Measurements from ENCODE around the gene TBC1D25.

The TBC1D25 gene

DNA sequence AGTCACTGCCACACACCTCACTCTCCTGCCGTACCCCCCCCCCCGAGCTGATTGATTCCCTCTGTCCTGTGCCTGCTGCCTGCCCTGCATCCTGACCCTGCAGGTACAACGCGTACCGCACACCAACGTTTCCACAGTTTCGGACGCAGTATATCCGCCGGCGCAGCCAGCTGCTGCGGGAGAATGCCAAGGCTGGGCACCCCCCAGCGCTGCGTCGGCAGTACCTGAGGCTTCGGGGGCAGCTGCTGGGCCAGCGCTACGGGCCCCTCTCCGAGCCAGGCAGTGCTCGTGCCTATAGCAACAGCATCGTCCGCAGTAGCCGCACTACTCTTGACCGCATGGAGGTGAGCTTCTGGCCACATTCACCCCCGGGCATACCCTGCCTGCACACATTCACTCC lies 59.1 kb downstream of the TBC1D25 start:
- Histone ChIP-seq H3K36me3 (ENCODE audit: control insufficient read depth in 2 of 2, insufficient read depth in 1 of 2, low read length in 2 of 2) (peaks cover 0 to 46% of the 10 kb centered on the region in 2 experiments), H3K4me1 (ENCODE audit: control insufficient read depth, insufficient read depth, low read length) (peaks cover 3% of the 10 kb centered on the region; the same call in 1 of the 2 replicates), H3K4me3 (ENCODE audit: low read depth, low read length) (no peak overlapping the region), H3K27ac (ENCODE audit: extremely low read depth, low read depth, low read length) (no peak overlapping the region), H3K9me3 (ENCODE audit: control insufficient read depth, insufficient read depth, low read depth, low read length) (no peaks in the 10 kb centered on the region)
- ChIA-PET CTCF (interaction anchor here (0.7 kb wide), 2 partner anchors 358 to 1717 kb away, joined by 6 to 8 read pairs; no protein-coding TSS in a partner anchor), POLR2A (interaction anchor here (0.6 to 1.6 kb wide), 5 partner anchors 20 to 573 kb away, joined by 3 to 4 read pairs (median 3); partner anchors contain the start of genes PLP2, PQBP1 and RBM3)
- TF ChIP-seq, protein P1, sequence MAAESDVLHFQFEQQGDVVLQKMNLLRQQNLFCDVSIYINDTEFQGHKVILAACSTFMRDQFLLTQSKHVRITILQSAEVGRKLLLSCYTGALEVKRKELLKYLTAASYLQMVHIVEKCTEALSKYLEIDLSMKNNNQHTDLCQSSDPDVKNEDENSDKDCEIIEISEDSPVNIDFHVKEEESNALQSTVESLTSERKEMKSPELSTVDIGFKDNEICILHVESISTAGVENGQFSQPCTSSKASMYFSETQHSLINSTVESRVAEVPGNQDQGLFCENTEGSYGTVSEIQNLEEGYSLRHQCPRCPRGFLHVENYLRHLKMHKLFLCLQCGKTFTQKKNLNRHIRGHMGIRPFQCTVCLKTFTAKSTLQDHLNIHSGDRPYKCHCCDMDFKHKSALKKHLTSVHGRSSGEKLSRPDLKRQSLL (tag by site-specific recombination; IDR thresholded peaks at IDR 0.05), result no peak
- TF ChIP-seq ZNF354C (tag by site-specific recombination; IDR thresholded peaks at IDR 0.05; ENCODE audit: borderline replicate concordance, low read depth) (no peak), ZNF473 (tag by site-specific recombination; IDR thresholded peaks at IDR 0.05) (no peak), ZNF423 (tag by site-specific recombination; IDR thresholded peaks at IDR 0.05) (no peak), ZNF324 (tag by site-specific recombination; IDR thresholded peaks at IDR 0.05) (no peak), ZNF558 (tag by site-specific recombination; IDR thresholded peaks at IDR 0.05) (no peak), ZFHX2 (tag by site-specific recombination; conservative IDR thresholded peaks at IDR 0.05) (no peak), GLI2 (tag by site-specific recombination; IDR thresholded peaks at IDR 0.05; ENCODE audit: borderline replicate concordance, low read depth) (no peak), ZNF677 (tag by site-specific recombination; IDR thresholded peaks at IDR 0.05) (no peak), ZNF174 (tag by site-specific recombination; IDR thresholded peaks at IDR 0.05) (no peak), ZNF394 (tag by site-specific recombination; IDR thresholded peaks at IDR 0.05; ENCODE audit: borderline replicate concordance) (no peak), ZNF302 (tag by site-specific recombination; IDR thresholded peaks at IDR 0.05; ENCODE audit: low read depth) (no peak)
- TF ChIP-seq, protein P2, sequence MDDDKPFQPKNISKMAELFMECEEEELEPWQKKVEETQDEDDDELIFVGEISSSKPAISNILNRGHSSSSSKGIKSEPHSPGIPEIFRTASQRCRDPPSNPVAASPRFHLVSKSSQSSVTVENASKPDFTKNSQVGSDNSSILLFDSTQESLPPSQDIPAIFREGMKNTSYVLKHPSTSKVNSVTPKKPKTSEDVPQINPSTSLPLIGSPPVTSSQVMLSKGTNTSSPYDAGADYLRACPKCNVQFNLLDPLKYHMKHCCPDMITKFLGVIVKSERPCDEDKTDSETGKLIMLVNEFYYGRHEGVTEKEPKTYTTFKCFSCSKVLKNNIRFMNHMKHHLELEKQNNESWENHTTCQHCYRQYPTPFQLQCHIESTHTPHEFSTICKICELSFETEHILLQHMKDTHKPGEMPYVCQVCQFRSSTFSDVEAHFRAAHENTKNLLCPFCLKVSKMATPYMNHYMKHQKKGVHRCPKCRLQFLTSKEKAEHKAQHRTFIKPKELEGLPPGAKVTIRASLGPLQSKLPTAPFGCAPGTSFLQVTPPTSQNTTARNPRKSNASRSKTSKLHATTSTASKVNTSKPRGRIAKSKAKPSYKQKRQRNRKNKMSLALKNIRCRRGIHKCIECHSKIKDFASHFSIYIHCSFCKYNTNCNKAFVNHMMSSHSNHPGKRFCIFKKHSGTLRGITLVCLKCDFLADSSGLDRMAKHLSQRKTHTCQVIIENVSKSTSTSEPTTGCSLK (tag by site-specific recombination; IDR thresholded peaks at IDR 0.05), result no peak
- TF ChIP-seq, protein P3, sequence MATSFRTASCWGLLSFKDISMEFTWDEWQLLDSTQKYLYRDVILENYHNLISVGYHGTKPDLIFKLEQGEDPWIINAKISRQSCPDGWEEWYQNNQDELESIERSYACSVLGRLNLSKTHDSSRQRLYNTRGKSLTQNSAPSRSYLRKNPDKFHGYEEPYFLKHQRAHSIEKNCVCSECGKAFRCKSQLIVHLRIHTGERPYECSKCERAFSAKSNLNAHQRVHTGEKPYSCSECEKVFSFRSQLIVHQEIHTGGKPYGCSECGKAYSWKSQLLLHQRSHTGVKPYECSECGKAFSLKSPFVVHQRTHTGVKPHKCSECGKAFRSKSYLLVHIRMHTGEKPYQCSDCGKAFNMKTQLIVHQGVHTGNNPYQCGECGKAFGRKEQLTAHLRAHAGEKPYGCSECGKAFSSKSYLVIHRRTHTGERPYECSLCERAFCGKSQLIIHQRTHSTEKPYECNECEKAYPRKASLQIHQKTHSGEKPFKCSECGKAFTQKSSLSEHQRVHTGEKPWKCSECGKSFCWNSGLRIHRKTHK (tag by site-specific recombination; IDR thresholded peaks at IDR 0.05), result no peak
- TF ChIP-seq, protein P4, sequence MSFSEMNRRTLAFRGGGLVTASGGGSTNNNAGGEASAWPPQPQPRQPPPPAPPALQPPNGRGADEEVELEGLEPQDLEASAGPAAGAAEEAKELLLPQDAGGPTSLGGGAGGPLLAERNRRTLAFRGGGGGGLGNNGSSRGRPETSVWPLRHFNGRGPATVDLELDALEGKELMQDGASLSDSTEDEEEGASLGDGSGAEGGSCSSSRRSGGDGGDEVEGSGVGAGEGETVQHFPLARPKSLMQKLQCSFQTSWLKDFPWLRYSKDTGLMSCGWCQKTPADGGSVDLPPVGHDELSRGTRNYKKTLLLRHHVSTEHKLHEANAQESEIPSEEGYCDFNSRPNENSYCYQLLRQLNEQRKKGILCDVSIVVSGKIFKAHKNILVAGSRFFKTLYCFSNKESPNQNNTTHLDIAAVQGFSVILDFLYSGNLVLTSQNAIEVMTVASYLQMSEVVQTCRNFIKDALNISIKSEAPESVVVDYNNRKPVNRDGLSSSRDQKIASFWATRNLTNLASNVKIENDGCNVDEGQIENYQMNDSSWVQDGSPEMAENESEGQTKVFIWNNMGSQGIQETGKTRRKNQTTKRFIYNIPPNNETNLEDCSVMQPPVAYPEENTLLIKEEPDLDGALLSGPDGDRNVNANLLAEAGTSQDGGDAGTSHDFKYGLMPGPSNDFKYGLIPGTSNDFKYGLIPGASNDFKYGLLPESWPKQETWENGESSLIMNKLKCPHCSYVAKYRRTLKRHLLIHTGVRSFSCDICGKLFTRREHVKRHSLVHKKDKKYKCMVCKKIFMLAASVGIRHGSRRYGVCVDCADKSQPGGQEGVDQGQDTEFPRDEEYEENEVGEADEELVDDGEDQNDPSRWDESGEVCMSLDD (tag by site-specific recombination; IDR thresholded peaks at IDR 0.05), result no peak

DNA sequence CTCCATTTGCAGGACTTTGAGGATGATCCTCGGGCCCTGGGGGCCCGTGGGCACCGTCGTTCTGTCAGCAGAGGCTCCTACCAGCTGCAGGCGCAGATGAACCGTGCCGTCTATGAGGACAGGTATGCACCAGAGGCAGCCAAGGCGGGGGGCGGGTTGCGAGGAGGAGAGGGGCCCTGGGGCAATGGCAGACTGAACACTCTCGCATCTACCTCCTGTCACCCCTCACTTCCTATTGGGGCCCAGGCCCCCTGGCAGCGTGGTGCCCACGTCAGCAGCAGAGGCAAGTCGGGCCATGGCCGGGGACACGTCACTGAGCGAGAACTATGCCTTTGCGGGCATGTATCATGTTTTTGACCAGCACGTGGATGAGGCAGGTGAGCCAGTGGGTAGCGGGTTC lies 59.8 kb downstream of the TBC1D25 start:
- H3K9me3 ChIP-seq (ENCODE audit: control insufficient read depth, insufficient read depth, low read depth, low read length), result no peaks in the 10 kb centered on the region
- H3K27ac ChIP-seq (ENCODE audit: extremely low read depth, low read depth, low read length), result no peak overlapping the region
- H3K4me3 ChIP-seq (ENCODE audit: low read depth, low read length), result no peak overlapping the region
- POLR2A ChIA-PET, result no interaction called here
- CTCF ChIA-PET, result no interaction called here
- peaks cover 3% of the 10 kb centered on the region; the same call in 1 of the 2 replicates for H3K4me1 ChIP-seq (ENCODE audit: control insufficient read depth, insufficient read depth, low read length)
- H3K36me3 ChIP-seq (ENCODE audit: control insufficient read depth in 2 of 2, insufficient read depth in 1 of 2, low read length in 2 of 2), result peaks cover 0 to 54% of the 10 kb centered on the region in 2 experiments
- TF ChIP-seq ZBTB7A (tag by site-specific recombination; IDR thresholded peaks at IDR 0.05; ENCODE audit: low read depth), result no peak
- no peak for TF ChIP-seq ZNF433 (tag by site-specific recombination; IDR thresholded peaks at IDR 0.05; ENCODE audit: low read depth)
- no peak for TF ChIP-seq ZNF184 (tag by site-specific recombination; IDR thresholded peaks at IDR 0.05)
- TF ChIP-seq, protein P5, sequence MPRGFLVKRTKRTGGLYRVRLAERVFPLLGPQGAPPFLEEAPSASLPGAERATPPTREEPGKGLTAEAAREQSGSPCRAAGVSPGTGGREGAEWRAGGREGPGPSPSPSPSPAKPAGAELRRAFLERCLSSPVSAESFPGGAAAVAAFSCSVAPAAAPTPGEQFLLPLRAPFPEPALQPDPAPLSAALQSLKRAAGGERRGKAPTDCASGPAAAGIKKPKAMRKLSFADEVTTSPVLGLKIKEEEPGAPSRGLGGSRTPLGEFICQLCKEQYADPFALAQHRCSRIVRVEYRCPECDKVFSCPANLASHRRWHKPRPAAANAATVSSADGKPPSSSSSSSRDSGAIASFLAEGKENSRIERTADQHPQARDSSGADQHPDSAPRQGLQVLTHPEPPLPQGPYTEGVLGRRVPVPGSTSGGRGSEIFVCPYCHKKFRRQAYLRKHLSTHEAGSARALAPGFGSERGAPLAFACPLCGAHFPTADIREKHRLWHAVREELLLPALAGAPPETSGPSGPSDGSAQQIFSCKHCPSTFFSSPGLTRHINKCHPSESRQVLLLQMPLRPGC (tag by site-specific recombination; IDR thresholded peaks at IDR 0.05), result no peak
- TF ChIP-seq ZNF510 (tag by site-specific recombination; IDR thresholded peaks at IDR 0.05; ENCODE audit: insufficient replicate concordance), result no peak
- no peak for TF ChIP-seq ZNF211 (tag by site-specific recombination; IDR thresholded peaks at IDR 0.05; ENCODE audit: low read depth)
- TF ChIP-seq ZNF174 (tag by site-specific recombination; IDR thresholded peaks at IDR 0.05), result no peak
- TF ChIP-seq ZFP3 (tag by site-specific recombination; IDR thresholded peaks at IDR 0.05; ENCODE audit: low read depth), result no peak
- TF ChIP-seq, protein P6, sequence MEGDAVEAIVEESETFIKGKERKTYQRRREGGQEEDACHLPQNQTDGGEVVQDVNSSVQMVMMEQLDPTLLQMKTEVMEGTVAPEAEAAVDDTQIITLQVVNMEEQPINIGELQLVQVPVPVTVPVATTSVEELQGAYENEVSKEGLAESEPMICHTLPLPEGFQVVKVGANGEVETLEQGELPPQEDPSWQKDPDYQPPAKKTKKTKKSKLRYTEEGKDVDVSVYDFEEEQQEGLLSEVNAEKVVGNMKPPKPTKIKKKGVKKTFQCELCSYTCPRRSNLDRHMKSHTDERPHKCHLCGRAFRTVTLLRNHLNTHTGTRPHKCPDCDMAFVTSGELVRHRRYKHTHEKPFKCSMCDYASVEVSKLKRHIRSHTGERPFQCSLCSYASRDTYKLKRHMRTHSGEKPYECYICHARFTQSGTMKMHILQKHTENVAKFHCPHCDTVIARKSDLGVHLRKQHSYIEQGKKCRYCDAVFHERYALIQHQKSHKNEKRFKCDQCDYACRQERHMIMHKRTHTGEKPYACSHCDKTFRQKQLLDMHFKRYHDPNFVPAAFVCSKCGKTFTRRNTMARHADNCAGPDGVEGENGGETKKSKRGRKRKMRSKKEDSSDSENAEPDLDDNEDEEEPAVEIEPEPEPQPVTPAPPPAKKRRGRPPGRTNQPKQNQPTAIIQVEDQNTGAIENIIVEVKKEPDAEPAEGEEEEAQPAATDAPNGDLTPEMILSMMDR (tag by site-specific recombination; IDR thresholded peaks at IDR 0.05), result no peak
